Gastroesophageal sphincter (tissue), 4 donors: ENCODE data around the gene GRN. TPM values are rescaled to one million over a fixed set of nuclear protein-coding genes. Genes with fewer than 3 reads are reported as not detected.

Experiments used
- ATAC-seq: fragments of 150-250 bp; one replicate; pipeline ENCODE4 v1.9.1; 2016; ENCODE audit warnings: mild to moderate bottlenecking, moderate library complexity
- H3K27ac ChIP-seq, 4 donors: fragments of 200-600 bp; sonication (generic) in 3 of 4; 1 replicate in 3 of 4; 2 replicates in 1 of 4; pipeline ENCODE4 v1.5.1; 2016 to 2019
- H3K27me3 ChIP-seq: fragments of 200-600 bp; sonication (generic); one replicate; pipeline ENCODE4 v1.5.1; 2019
- H3K36me3 ChIP-seq, 2 donors: fragments of 200-600 bp; sonication (generic); one replicate each; pipeline ENCODE4 v1.5.1; 2019; ENCODE audit warnings: control low read depth in 1 of 2
- H3K4me1 ChIP-seq, 3 donors: fragments of 200-600 bp; sonication (generic); 1 replicate in 2 of 3; 2 replicates in 1 of 3; pipeline ENCODE4 v1.5.1; 2016 to 2019; ENCODE audit warnings: control low read depth in 2 of 3
- H3K4me3 ChIP-seq, 2 donors: fragments of 200-600 bp; sonication (generic); one replicate each; pipeline ENCODE4 v1.5.1; 2019; ENCODE audit warnings: mild to moderate bottlenecking in 1 of 2, moderate library complexity in 1 of 2
- H3K9me3 ChIP-seq, 3 donors: fragments of 200-600 bp; sonication (generic); one replicate each; pipeline ENCODE4 v1.5.1; 2017 to 2019; ENCODE audit warnings: control low read depth in 2 of 3
- CTCF ChIP-seq, 4 experiments: fragments of 200-600 bp in 2 of 4; fragments of 450-650 bp in 2 of 4; sonication (generic) in 1 of 4; IDR thresholded peaks; one replicate each; pipeline ENCODE4 v1.5.1; 2017 to 2019; ENCODE audit warnings: antibody characterized with exemption in 4 of 4, mild to moderate bottlenecking in 2 of 4, moderate library complexity in 2 of 4
- EP300 ChIP-seq: sonication (generic); formaldehyde crosslinking; IDR thresholded peaks from one replicate; pipeline ENCODE4 v1.6.1; 2017; ENCODE audit warnings: antibody characterized with exemption, mild to moderate bottlenecking
- POLR2A ChIP-seq, 2 donors: fragments of 450-650 bp; IDR thresholded peaks; one replicate each; pipeline ENCODE4 v1.6.1; 2017; ENCODE audit warnings: antibody characterized with exemption in 2 of 2, mild to moderate bottlenecking in 2 of 2, moderate library complexity in 1 of 2
- POLR2AphosphoS5 ChIP-seq: sonication (generic); formaldehyde crosslinking; IDR thresholded peaks from one replicate; pipeline ENCODE4 v1.6.1; 2017; ENCODE audit warnings: antibody characterized with exemption
- WGBS, 2 donors: methylation state at CpG; one replicate each; pipeline ENCODE4 v1.1.5; 2018; ENCODE audit warnings: low coverage in 1 of 2; 5-methylcytosine and 5-hydroxymethylcytosine counted together
- total RNA-seq, 4 donors: library from RNA; depleted of rRNA; stranded (reverse); fragments of >200 nt; gene quantifications; one replicate each; pipeline ENCODE4 v1.1.0, GENCODE V29; 2016

GRN gene
- total RNA-seq = 100 to 1,000 TPM; 108 to 237 (median 182) TPM

GRCh38 chr17:44344939-44345453, at the start of gene GRN:
Gene GRN (plus strand): TSS chr17:44345302. CDS start chr17:44349165, 3,863 bp downstream.
- WGBS, 2 donors = 0% methylated on average over 5 to 9 of the region's 26 CpGs
- TF ChIP-seq EP300 = no peak
- TF ChIP-seq CTCF (IDR thresholded peaks at IDR 0.05) = no peak
- peak; percentile 70 to 82 for TF ChIP-seq POLR2A (IDR thresholded peaks at IDR 0.05)
- peak; percentile 79 for TF ChIP-seq POLR2AphosphoS5
- H3K27ac ChIP-seq = peak within 1 kb of the TSS; percentile 87 to 91 (median 88)
- no peaks in the 10 kb centered on the region for H3K9me3 ChIP-seq
- H3K27me3 ChIP-seq = no peaks in the 10 kb centered on the region
- peaks cover 0 to 14% of the 10 kb centered on the region in 2 donors for H3K36me3 ChIP-seq
- peaks cover 0 to 30% (median 12%) of the 10 kb centered on the region in 3 donors for H3K4me1 ChIP-seq
- peak; percentile 99 for ATAC-seq
- peak within 1 kb of the TSS; percentile 83 to 97 for H3K4me3 ChIP-seq

- WGBS, 2 donors = 69 to 80% methylated on average over 2 to 3 of the region's 3 CpGs
- no peaks in the 10 kb centered on the region for H3K36me3 ChIP-seq
- H3K27ac ChIP-seq = no peak overlapping the region
- H3K4me1 ChIP-seq = no peaks in the 10 kb centered on the region
- H3K27me3 ChIP-seq = peaks cover 31% of the 10 kb centered on the region
- no peak for ATAC-seq
- H3K9me3 ChIP-seq = no peaks in the 10 kb centered on the region
- TF ChIP-seq POLR2AphosphoS5 (no peak), POLR2A (IDR thresholded peaks at IDR 0.05) (no peak), CTCF (IDR thresholded peaks at IDR 0.05) (no peak), EP300 (no peak)
- no peak overlapping the region for H3K4me3 ChIP-seq
Measured at GRCh38 chr17:44297975-44298374, 47.1 kb upstream of the GRN start.

- Histone ChIP-seq H3K36me3 (no peaks in the 10 kb centered on the region), H3K27ac (no peak overlapping the region), H3K4me1 (peaks cover 0 to 23% (median 14%) of the 10 kb centered on the region in 3 donors), H3K9me3 (no peaks in the 10 kb centered on the region), H3K27me3 (peaks cover 25% of the 10 kb centered on the region), H3K4me3 (no peak overlapping the region)
- ATAC-seq = no peak
- TF ChIP-seq POLR2AphosphoS5 = no peak
- TF ChIP-seq EP300 = no peak
- TF ChIP-seq POLR2A (IDR thresholded peaks at IDR 0.05) = no peak
- TF ChIP-seq CTCF (IDR thresholded peaks at IDR 0.05) = no peak
Measured at GRCh38 chr17:44304651-44305050, 40.5 kb upstream of the GRN start.

- Histone ChIP-seq H3K36me3 (no peaks in the 10 kb centered on the region), H3K9me3 (no peaks in the 10 kb centered on the region), H3K27me3 (peaks cover 10% of the 10 kb centered on the region), H3K4me3 (peak overlapping the region; percentile 17 to 57), H3K27ac (peak overlapping the region in 3 of 4 donors; percentile 70 to 75 (median 72)), H3K4me1 (peaks cover 0 to 23% (median 14%) of the 10 kb centered on the region in 3 donors)
- peak; percentile 75 for ATAC-seq
- 8 to 17% methylated on average over 4 to 5 of the region's 26 CpGs for WGBS, 2 donors
- TF ChIP-seq CTCF (IDR thresholded peaks at IDR 0.05) (no peak), POLR2AphosphoS5 (no peak), EP300 (no peak), POLR2A (IDR thresholded peaks at IDR 0.05) (no peak)
Measured at GRCh38 chr17:44307387-44308186, 37.5 kb upstream of the GRN start.
